Esophagus muscularis mucosa (tissue), 3 donors: ENCODE results near the gene ALG2.

Source experiments
- CTCF ChIP-seq, 3 experiments: fragments of 200-600 bp in 2 of 3; fragments of 450-650 bp in 1 of 3; sonication (generic) in 2 of 3; IDR thresholded peaks; one replicate each; pipeline ENCODE4 v1.5.1; 2017 to 2019; ENCODE audit warnings: antibody characterized with exemption in 3 of 3, mild to moderate bottlenecking in 2 of 3, moderate library complexity in 1 of 3
- POLR2A ChIP-seq: fragments of 450-650 bp; IDR thresholded peaks from one replicate; pipeline ENCODE4 v1.6.1; 2017; ENCODE audit warnings: antibody characterized with exemption, moderate library complexity, mild to moderate bottlenecking, low read depth

GRCh38 chr9:99239341-99240060 is 17.8 kb upstream of the ALG2 start:
- no peak for TF ChIP-seq CTCF (IDR thresholded peaks at IDR 0.05)
- no peak for TF ChIP-seq POLR2A
